ENCODE measurements around the gene ADAM17. TPM values are rescaled to one million over a fixed set of nuclear protein-coding genes. Genes with fewer than 3 reads are reported as not detected.

ADAM17 gene
- total and polyA plus RNA-seq, 9 of the 15 experiments (the other 6 are each of a cell fraction or from before 2014, with no cell fraction given), result 5.8 to 30.0 (median 19.0) TPM

DNA sequence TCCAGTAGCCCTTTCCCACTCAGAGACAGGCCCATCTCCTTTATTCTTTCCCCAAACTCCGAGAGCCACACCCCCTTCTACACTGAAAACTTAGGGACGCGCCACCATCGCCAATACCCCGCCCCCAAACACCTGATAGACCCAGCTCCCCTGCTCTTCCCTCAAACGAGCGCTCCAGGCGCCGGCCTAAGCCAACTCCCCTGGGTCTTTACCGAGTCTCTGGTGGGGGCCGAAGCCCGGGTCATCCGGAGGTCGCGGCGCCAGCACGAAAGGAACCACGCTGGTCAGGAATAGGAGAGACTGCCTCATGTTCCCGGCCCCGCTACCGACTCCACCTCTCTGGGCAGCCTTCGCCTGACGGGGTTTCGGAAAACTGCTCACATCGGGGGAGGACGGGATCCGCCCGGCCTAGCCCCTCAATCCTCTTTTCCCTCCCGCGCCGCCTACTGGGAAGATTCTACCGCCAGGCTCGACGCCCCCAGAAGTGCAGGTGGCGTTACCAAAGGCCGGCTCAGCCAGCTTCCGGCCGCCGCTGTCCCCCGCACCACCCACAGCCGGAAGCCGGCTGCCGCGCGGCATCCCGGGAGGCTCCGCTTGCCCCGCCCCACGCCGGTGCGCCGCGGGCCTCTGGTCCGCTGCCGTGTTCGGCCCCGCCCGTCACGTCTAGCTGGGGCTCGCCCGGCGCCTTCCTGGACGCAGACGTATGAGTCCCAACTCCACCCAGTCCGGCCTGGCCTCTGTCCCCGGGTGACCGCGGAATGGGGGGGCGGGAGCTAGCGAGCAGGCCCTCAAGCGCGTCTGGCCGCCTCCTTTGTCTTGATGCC, at the start of gene ADAM17 (continued):
- peak; percentile 45 to 47; a peak in 2 of 4 replicates for TF ChIP-seq TRIM24 (IDR thresholded peaks at IDR 0.05)
- TF ChIP-seq POLR2H (tag; IDR thresholded peaks at IDR 0.05; ENCODE audit: low read depth), result peak; percentile 90
- TF ChIP-seq, protein P1, sequence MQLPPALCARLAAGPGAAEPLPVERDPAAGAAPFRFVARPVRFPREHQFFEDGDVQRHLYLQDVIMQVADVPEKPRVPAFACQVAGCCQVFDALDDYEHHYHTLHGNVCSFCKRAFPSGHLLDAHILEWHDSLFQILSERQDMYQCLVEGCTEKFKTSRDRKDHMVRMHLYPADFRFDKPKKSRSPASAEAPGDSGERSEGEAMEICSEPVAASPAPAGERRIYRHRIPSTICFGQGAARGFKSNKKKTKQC (CRISPR knock-in tag; IDR thresholded peaks at IDR 0.05), result peak; percentile 40; the same call in 1 of the 2 replicates
- TF ChIP-seq CBX8 (IDR thresholded peaks at IDR 0.05; ENCODE audit: borderline replicate concordance, extremely low read depth, low read depth, low read length, poor library complexity, severe bottlenecking), result no peak
- TF ChIP-seq, protein P2, sequence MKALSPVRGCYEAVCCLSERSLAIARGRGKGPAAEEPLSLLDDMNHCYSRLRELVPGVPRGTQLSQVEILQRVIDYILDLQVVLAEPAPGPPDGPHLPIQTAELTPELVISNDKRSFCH (CRISPR knock-in tag; IDR thresholded peaks at IDR 0.05), result no peak
- TF ChIP-seq, protein P2 (tag; IDR thresholded peaks at IDR 0.05), result peak; percentile 58; the same call in 1 of the 2 replicates
- TF ChIP-seq, protein P3, sequence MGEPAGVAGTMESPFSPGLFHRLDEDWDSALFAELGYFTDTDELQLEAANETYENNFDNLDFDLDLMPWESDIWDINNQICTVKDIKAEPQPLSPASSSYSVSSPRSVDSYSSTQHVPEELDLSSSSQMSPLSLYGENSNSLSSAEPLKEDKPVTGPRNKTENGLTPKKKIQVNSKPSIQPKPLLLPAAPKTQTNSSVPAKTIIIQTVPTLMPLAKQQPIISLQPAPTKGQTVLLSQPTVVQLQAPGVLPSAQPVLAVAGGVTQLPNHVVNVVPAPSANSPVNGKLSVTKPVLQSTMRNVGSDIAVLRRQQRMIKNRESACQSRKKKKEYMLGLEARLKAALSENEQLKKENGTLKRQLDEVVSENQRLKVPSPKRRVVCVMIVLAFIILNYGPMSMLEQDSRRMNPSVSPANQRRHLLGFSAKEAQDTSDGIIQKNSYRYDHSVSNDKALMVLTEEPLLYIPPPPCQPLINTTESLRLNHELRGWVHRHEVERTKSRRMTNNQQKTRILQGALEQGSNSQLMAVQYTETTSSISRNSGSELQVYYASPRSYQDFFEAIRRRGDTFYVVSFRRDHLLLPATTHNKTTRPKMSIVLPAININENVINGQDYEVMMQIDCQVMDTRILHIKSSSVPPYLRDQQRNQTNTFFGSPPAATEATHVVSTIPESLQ (CRISPR knock-in tag; IDR thresholded peaks at IDR 0.05), result 0 out of 2 replicates have a peak, but pooled peaks have one; percentile 44
- TF ChIP-seq CHD2 (IDR thresholded peaks at IDR 0.05; ENCODE audit: low read depth, low read length), result no peak
- no peak for TF ChIP-seq NCOA2 (IDR thresholded peaks at IDR 0.05; ENCODE audit: partially characterized antibody in 2 of 2)
- TF ChIP-seq ZFX (CRISPR knock-in tag; IDR thresholded peaks at IDR 0.05), result peak; percentile 98
- TF ChIP-seq CUX1 (CRISPR knock-in tag; IDR thresholded peaks at IDR 0.05), result no peak
- peak; percentile 76 for TF ChIP-seq CTCFL (IDR thresholded peaks at IDR 0.05; ENCODE audit: borderline replicate concordance, insufficient read depth, low read depth, low read length, poor library complexity, severe bottlenecking)
- TF ChIP-seq, protein P4, sequence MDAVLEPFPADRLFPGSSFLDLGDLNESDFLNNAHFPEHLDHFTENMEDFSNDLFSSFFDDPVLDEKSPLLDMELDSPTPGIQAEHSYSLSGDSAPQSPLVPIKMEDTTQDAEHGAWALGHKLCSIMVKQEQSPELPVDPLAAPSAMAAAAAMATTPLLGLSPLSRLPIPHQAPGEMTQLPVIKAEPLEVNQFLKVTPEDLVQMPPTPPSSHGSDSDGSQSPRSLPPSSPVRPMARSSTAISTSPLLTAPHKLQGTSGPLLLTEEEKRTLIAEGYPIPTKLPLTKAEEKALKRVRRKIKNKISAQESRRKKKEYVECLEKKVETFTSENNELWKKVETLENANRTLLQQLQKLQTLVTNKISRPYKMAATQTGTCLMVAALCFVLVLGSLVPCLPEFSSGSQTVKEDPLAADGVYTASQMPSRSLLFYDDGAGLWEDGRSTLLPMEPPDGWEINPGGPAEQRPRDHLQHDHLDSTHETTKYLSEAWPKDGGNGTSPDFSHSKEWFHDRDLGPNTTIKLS (IDR thresholded peaks at IDR 0.05; ENCODE audit: borderline replicate concordance, low read depth), result peak; percentile 79
